CD4-positive, alpha-beta T cell (primary cell): Measurements from ENCODE around the gene CCDC70. TPM values are rescaled to one million over a fixed set of nuclear protein-coding genes. Genes with fewer than 3 reads are reported as not detected.

Experiments used
- ATAC-seq: fragments of 200-7000 bp; cut with Tn5 transposase; one replicate; pipeline ENCODE4 v1.10.0; 2022; ENCODE audit warnings: mild to moderate bottlenecking; ENCODE audit not compliant: poor library complexity
- CTCF ChIA-PET: fragments of 350-600 bp; sonication (Branson Sonifier 250); formaldehyde crosslinking; loops from one replicate; lab custom pipeline; 2021; ENCODE audit warnings: antibody characterized with exemption, inconsistent platforms; lab: Charles Lee
- POLR2A ChIA-PET: fragments of 350-600 bp; sonication (Branson Sonifier 250); formaldehyde crosslinking; loops from one replicate; lab custom pipeline; 2021; ENCODE audit warnings: antibody characterized with exemption, inconsistent platforms; lab: Charles Lee
- DNase-seq, 14 experiments: peaks; one replicate each; pipeline ENCODE4 v3.0.0-alpha.2; 2013 to 2020; ENCODE audit warnings: mixed read lengths in 2 of 14
- H3K27ac ChIP-seq, 2 donors: one replicate each; pipeline versions ENCODE4 v1.5.1 to v1.7.0; 2013; ENCODE audit warnings: low read length in 2 of 2, low read depth in 1 of 2, mild to moderate bottlenecking in 1 of 2
- H3K27me3 ChIP-seq, 2 experiments: 1 replicate in 1 of 2; 2 replicates in 1 of 2; pipeline versions ENCODE4 v1.6.1 to v1.7.0; 2013; ENCODE audit warnings: low read length in 2 of 2, control low read depth in 1 of 2, mild to moderate bottlenecking in 1 of 2, moderate library complexity in 1 of 2; ENCODE audit not compliant: insufficient read depth in 2 of 2, control insufficient read depth in 1 of 2
- H3K36me3 ChIP-seq: one replicate; pipeline ENCODE4 v1.6.1; 2013; ENCODE audit warnings: low read length, control low read depth; ENCODE audit not compliant: insufficient read depth
- H3K4me1 ChIP-seq: one replicate; pipeline ENCODE4 v1.6.1; 2013; ENCODE audit warnings: low read length, control low read depth; ENCODE audit not compliant: insufficient read depth
- H3K4me3 ChIP-seq: one replicate; pipeline ENCODE4 v1.5.1; 2013; ENCODE audit warnings: mild to moderate bottlenecking, low read length, moderate library complexity
- H3K9me3 ChIP-seq, 2 experiments: 1 replicate in 1 of 2; 2 replicates in 1 of 2; pipeline versions ENCODE4 v1.6.1 to v1.7.0; 2013; ENCODE audit warnings: low read length in 2 of 2, mild to moderate bottlenecking in 2 of 2, control low read depth in 1 of 2, moderate library complexity in 1 of 2; ENCODE audit not compliant: control insufficient read depth in 1 of 2, insufficient read depth in 1 of 2
- H3K27ac Mint-ChIP-seq: one replicate; pipeline ENCODE4 v1.8.0; 2020; ENCODE audit warnings: mixed read lengths
- H3K27me3 Mint-ChIP-seq: one replicate; pipeline ENCODE4 v1.8.0; 2021; ENCODE audit warnings: mixed read lengths
- H3K36me3 Mint-ChIP-seq: one replicate; pipeline ENCODE4 v1.8.0; 2021; ENCODE audit warnings: low read depth, mixed read lengths
- H3K4me1 Mint-ChIP-seq: one replicate; pipeline ENCODE4 v1.8.0; 2021; ENCODE audit warnings: low read depth, mixed read lengths
- H3K4me3 Mint-ChIP-seq: one replicate; pipeline ENCODE4 v1.8.0; 2020; ENCODE audit warnings: mild to moderate bottlenecking, mixed read lengths
- H3K9me3 Mint-ChIP-seq: one replicate; pipeline ENCODE4 v1.8.0; 2020; ENCODE audit warnings: mixed read lengths
- intact Hi-C, 2 experiments: fragments of 100-400 bp; cut with DNase I in 1 of 2; cut with micrococcal nuclease in 1 of 2; formaldehyde crosslinking; loops; one replicate each; pipeline versions ENCODE4 v1.15.1 to v1.9.0; 2023 to 2025; cut with DNase I, micrococcal nuclease
- total RNA-seq, 174 experiments: library from RNA in 2 of 174; stranded (reverse) in 2 of 174; gene quantifications; one replicate each; pipeline ENCODE4 v1.2.3 and lab custom pipeline; 2021 to 2026
- TF ChIP-seq, protein P1 (sequence below): fragments of 200-600 bp; IDR thresholded peaks from one replicate; pipeline ENCODE4 v1.8.0; 2022; ENCODE audit warnings: antibody characterized with exemption, mild to moderate bottlenecking

Gene CCDC70
- total RNA-seq, 2 experiments from 2014 or later: not detected

DNA sequence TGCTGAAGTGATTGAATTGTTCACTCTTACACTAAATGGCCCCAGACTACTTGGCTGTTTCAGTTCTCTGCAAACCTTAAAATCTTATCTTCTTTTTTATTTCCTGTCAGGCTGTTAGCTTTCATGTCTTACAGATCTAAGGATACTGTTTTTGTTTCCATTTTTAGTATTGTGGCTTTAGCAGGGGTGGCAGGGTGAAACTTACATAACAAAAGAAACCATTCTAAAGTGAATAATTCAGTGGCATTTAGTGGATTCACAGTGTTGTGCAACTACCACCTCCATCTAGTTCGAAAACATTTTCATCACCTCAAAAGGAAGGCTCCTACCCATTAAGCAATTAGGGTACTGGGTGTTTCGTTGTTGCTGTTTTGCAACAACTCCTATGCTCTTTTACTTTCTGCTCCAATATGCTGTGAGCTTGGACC is 36.6 kb upstream of the CCDC70 start:
- H3K9me3 Mint-ChIP-seq: no peaks in the 10 kb centered on the region
- intact Hi-C loops: loop anchor here (1.0 to 10.0 kb wide), 5 partner anchors 10 to 1700 kb away; partner anchors contain the start of genes ALG11 (in 1 of the 2), ATP7B (in 1 of the 2) and INTS6 (in 1 of the 2)
- Histone ChIP-seq H3K36me3 (no peaks in the 10 kb centered on the region), H3K4me3 (peak overlapping the region; percentile 54), H3K9me3 (no peaks in the 10 kb centered on the region), H3K27ac (peak overlapping the region; percentile 76 to 79), H3K27me3 (no peaks in the 10 kb centered on the region), H3K4me1 (peaks cover 78% of the 10 kb centered on the region)
- POLR2A ChIA-PET: interaction anchor here (0.6 to 10.0 kb wide), 12 partner anchors 10 to 631 kb away, joined by 3 to 153 read pairs (median 4); partner anchors contain the start of genes ALG11, ATP7B and INTS6
- H3K4me1 Mint-ChIP-seq: peaks cover 88% of the 10 kb centered on the region
- peak overlapping the region; percentile 89 for H3K27ac Mint-ChIP-seq
- DNase-seq (peak in 4 of 14 experiments; percentile 39 to 85 (median 76)), ATAC-seq (peak; percentile 58)
- H3K36me3 Mint-ChIP-seq: peaks cover 42% of the 10 kb centered on the region
- no peaks in the 10 kb centered on the region for H3K27me3 Mint-ChIP-seq
- TF ChIP-seq, protein P1, sequence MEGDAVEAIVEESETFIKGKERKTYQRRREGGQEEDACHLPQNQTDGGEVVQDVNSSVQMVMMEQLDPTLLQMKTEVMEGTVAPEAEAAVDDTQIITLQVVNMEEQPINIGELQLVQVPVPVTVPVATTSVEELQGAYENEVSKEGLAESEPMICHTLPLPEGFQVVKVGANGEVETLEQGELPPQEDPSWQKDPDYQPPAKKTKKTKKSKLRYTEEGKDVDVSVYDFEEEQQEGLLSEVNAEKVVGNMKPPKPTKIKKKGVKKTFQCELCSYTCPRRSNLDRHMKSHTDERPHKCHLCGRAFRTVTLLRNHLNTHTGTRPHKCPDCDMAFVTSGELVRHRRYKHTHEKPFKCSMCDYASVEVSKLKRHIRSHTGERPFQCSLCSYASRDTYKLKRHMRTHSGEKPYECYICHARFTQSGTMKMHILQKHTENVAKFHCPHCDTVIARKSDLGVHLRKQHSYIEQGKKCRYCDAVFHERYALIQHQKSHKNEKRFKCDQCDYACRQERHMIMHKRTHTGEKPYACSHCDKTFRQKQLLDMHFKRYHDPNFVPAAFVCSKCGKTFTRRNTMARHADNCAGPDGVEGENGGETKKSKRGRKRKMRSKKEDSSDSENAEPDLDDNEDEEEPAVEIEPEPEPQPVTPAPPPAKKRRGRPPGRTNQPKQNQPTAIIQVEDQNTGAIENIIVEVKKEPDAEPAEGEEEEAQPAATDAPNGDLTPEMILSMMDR: no peak
- CTCF ChIA-PET: interaction anchor here (1.0 to 4.1 kb wide), 2 partner anchors 10 to 20 kb away, joined by 4 to 20 read pairs; partner anchors contain the start of gene TMEM272
- H3K4me3 Mint-ChIP-seq: peak overlapping the region; percentile 86

DNA sequence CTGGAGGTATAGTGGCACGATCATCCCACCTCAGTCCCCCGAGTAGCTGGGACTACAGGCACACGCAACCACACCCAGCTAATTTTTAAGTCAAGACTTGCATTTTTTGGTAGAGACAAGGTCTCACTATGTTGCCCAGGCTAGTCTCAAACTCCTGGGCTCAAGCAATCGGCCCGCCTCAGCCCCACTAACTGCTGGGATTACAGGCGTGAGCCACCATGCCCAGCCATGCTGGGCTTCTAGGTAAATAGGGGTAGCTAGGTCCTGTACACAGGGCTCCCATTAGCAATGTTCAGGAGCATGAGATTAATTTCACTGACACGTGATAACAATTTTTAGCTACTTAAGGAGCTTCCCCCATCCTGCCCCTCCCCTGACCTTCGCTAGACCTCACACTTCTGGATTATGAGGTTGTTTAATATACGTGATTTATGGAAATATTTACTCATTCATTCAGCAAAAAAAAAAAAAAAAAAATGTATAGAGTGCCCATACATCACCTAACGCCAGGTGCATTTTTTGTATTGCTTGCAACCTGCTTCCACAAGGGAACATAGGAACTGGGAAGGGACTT is 36.0 kb upstream of the CCDC70 start:
- ChIA-PET POLR2A (interaction anchor here (0.6 to 10.0 kb wide), 11 partner anchors 13 to 405 kb away, joined by 3 to 153 read pairs (median 5); partner anchors contain the start of genes ALG11, ATP7B and INTS6), CTCF (interaction anchor here (1.0 to 4.1 kb wide), 2 partner anchors 11 to 19 kb away, joined by 4 to 20 read pairs; partner anchors contain the start of gene TMEM272)
- Mint-ChIP-seq H3K27ac (peak overlapping the region; percentile 89), H3K9me3 (no peaks in the 10 kb centered on the region), H3K4me1 (peaks cover 88% of the 10 kb centered on the region), H3K4me3 (peak overlapping the region; percentile 86), H3K36me3 (peaks cover 36% of the 10 kb centered on the region), H3K27me3 (no peaks in the 10 kb centered on the region)
- intact Hi-C loops: loop anchor here (1.0 to 10.0 kb wide), 5 partner anchors 10 to 1701 kb away; partner anchors contain the start of genes ALG11 (in 1 of the 2), ATP7B (in 1 of the 2) and INTS6 (in 1 of the 2)
- Histone ChIP-seq H3K36me3 (no peaks in the 10 kb centered on the region), H3K9me3 (no peaks in the 10 kb centered on the region), H3K27ac (peak overlapping the region; percentile 76 to 79), H3K4me1 (peaks cover 72% of the 10 kb centered on the region), H3K4me3 (peak overlapping the region; percentile 54), H3K27me3 (no peaks in the 10 kb centered on the region)
- no peak for ATAC-seq
- DNase-seq: peak in 1 of 14 experiments; percentile 47
- TF ChIP-seq, protein P1: no peak

- Histone ChIP-seq H3K27ac (peak overlapping the region; percentile 76 to 79), H3K36me3 (no peaks in the 10 kb centered on the region), H3K4me3 (peak overlapping the region; percentile 54), H3K4me1 (peaks cover 66% of the 10 kb centered on the region), H3K27me3 (no peaks in the 10 kb centered on the region), H3K9me3 (no peaks in the 10 kb centered on the region)
- DNase-seq: peak in 3 of 14 experiments; percentile 46 to 54 (median 47)
- peaks cover 83% of the 10 kb centered on the region for H3K4me1 Mint-ChIP-seq
- H3K9me3 Mint-ChIP-seq: no peaks in the 10 kb centered on the region
- ATAC-seq: peak; percentile 6
- POLR2A ChIA-PET: interaction anchor here (0.6 to 10.0 kb wide), 8 partner anchors 8 to 374 kb away, joined by 3 to 153 read pairs (median 29); partner anchors contain the start of genes INTS6 and TMEM272
- intact Hi-C loops: loop anchor here (5.0 to 10.0 kb wide), 2 partner anchors 186 to 1702 kb away; partner anchors contain the start of genes ALG11 (in 1 of the 2) and ATP7B (in 1 of the 2)
- H3K27me3 Mint-ChIP-seq: no peaks in the 10 kb centered on the region
- peak overlapping the region; percentile 89 for H3K27ac Mint-ChIP-seq
- peaks cover 28% of the 10 kb centered on the region for H3K36me3 Mint-ChIP-seq
- CTCF ChIA-PET: interaction anchor here (4.1 kb wide), 1 partner anchor 12 kb away, joined by 20 read pairs; no protein-coding TSS in a partner anchor
- TF ChIP-seq, protein P1: no peak
- H3K4me3 Mint-ChIP-seq: peak overlapping the region; percentile 86
Observed at GRCh38 chr13:51826606-51827005, 35.2 kb upstream of the CCDC70 start.
